Activated T-cell treated with anti-CD3 and anti-CD28 coated beads, Interleukin-2, amount 50 U/mL, for 1 hour (primary cell): ENCODE data around the gene SLC2A14.
"Not testable (repeated sequence)": the region's sequence is repeated elsewhere in the genome, so short reads cannot be mapped to it uniquely, and the experiment has no call there.

Source experiments
- DNase-seq: peaks from one replicate; pipeline ENCODE4 v3.0.0-alpha.2; 2020

Gene SLC2A14

GRCh38 chr12:7872566-7873319, at the start of gene SLC2A14:
SLC2A14 (minus strand) TSS chr12:7872915; CDS start chr12:7869880, 3,035 bp downstream.
- no peak for DNase-seq

GRCh38 chr12:7921181-7921580, 48.5 kb upstream of the SLC2A14 start:
- DNase-seq, result not testable (repeated sequence)

GRCh38 chr12:7918268-7918590, 45.5 kb upstream of the SLC2A14 start:
- not testable (repeated sequence) for DNase-seq

DNA sequence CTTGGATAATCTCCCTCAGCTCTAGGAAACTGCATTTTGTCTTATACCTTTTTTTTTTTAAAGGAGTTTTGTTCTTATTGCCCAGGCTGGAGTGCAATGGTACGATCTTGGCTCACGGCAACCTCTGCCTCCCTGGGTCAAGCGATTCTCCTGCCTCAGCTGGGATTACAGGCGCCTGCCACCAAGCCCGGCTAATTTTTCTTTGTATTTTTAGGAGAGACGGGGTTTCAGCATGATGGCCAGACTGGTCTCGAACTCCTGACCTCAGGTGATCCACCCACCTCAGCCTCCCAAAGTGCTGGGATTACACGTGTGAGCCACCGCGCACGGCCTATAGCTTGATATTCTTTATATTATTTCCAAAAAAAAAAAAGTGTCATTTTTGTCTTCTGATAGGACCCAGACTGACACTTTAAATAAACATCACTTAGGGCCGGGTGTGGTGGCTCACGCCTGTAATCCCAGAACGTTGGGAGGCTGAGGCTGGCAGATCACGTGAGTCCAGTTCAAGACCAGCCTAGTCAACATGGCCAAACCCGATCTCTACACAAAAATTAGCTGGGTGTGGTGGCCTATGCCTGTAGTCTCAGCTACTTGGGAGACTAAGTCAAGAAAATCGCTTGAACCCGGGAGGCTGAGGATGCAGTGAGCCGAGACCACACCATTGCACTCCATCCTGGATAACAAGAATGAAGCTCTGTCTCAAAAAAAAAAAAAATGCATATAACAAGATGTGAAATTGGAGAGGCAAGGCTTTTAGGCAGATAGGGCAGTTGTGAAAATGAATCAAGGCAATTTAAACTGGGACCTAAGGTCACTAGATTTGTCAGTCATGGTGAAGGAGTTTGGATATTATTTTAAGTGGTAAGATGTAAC, 44.9 kb upstream of the SLC2A14 start:
- DNase-seq, result no peak

- DNase-seq, result no peak
Observed at GRCh38 chr12:7916936-7917335, 44.2 kb upstream of the SLC2A14 start.

GRCh38 chr12:7915661-7916403, 43.1 kb upstream of the SLC2A14 start:
- DNase-seq, result no peak

- not testable (repeated sequence) for DNase-seq
Observed at GRCh38 chr12:7910106-7910505, 37.4 kb upstream of the SLC2A14 start.

DNA sequence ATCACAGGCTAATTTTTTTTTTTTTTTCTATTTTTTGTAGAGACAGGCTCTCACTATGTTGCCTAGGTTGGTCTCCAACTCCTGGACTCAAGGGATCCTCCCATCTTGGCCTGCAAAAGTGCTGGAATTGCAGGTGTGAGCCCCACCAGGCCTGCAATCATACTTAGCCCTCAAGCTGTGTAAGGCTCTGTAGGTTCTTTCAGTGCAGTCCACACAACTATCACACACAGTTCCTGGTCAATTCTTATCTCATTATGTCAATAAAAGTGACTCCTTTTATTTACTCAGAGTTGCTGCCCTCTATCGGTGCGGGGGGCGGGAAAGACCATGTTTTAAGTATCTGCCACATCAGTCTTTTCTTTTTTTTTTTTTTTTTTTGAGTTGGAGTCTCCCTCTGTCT, 34.3 kb upstream of the SLC2A14 start:
- no peak for DNase-seq

DNA sequence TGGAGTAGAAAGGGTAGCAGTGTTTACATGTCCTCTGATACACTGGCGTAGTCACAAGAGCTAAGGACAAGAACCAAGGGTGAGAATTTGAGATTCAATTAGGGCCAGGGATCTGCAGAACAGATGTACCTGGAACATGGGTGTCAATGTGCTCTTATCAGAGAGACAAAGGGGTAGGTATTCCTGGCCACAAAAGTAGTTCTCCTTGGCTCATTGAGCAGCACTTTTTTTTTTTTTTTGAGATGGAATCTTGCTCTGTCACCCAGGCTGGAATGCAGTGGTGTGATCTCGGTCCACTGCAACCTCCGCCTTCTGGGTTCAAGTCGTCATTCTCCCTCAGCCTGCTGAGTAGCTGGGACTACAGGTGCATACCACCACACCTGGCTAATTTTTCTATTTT, 33.6 kb upstream of the SLC2A14 start:
- DNase-seq, result not testable (repeated sequence)

GRCh38 chr12:7905600-7906125, 32.9 kb upstream of the SLC2A14 start:
- DNase-seq, result not testable (repeated sequence)

GRCh38 chr12:7905071-7905470, 32.4 kb upstream of the SLC2A14 start:
- DNase-seq, result no peak

DNA sequence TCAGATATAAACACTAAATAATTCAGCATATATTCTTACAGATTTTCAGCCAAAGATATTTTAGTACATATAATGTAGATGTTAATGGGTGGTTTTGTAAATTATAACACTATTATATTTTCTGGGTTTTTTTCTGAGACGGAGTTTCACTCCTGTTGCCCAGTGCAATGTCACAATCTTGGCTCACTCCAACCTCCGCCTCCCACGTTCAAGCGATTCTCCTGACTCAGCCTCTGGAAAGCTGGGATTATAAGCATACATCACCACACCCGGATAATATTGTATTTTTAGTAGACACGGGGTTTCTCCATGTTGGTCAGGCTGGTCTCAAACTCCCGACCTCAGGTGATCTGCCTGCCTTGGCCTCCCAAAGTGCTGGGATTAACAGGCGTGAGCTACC, 29.7 kb upstream of the SLC2A14 start:
- DNase-seq, result not testable (repeated sequence)

- no peak for DNase-seq
Observed at GRCh38 chr12:7899755-7900154, 27.0 kb upstream of the SLC2A14 start.

- DNase-seq, result not testable (repeated sequence)
Observed at GRCh38 chr12:7896726-7897125, 24.0 kb upstream of the SLC2A14 start.

DNA sequence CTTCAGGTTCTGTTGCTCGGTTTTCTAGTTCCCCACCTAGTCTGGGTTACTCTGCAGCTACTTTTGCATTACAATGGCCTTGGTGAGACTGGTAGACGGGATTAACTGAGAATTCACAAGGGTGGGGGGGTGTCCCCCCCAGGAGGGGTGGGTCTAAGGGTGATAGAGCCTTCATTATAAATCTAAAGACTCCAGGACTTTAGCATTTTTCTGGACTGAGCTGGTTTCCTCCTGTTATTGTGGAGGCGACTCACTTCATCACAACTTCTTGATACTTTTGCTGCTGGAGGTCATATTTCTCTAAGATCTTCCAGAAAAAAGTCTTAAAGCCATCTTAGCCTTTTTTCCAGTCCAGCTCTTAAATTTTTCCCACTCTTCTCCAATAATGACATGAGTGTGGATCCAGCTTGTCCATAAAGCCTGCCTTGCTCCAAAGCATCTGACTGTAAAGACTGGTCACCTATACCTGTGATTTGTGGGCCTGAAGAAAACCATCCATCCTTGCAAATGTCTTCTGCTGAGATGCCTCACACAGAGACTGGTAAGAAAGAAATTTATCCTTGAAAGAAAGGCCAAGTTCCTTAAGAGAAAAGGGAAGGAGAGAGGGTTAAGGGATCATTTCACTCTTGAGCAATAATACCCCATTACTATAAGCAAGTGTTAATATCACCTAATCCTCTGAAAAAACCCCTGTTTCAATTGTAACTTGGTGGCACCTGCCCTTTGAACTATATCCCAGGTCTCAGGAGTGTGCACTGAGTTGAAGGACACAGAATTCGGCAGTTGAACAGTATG, 19.7 kb upstream of the SLC2A14 start:
- DNase-seq, result no peak

- no peak for DNase-seq
Observed at GRCh38 chr12:7884689-7885088, 12.0 kb upstream of the SLC2A14 start.

GRCh38 chr12:7881736-7882120, 9.0 kb upstream of the SLC2A14 start:
- DNase-seq, result not testable (repeated sequence)

DNA sequence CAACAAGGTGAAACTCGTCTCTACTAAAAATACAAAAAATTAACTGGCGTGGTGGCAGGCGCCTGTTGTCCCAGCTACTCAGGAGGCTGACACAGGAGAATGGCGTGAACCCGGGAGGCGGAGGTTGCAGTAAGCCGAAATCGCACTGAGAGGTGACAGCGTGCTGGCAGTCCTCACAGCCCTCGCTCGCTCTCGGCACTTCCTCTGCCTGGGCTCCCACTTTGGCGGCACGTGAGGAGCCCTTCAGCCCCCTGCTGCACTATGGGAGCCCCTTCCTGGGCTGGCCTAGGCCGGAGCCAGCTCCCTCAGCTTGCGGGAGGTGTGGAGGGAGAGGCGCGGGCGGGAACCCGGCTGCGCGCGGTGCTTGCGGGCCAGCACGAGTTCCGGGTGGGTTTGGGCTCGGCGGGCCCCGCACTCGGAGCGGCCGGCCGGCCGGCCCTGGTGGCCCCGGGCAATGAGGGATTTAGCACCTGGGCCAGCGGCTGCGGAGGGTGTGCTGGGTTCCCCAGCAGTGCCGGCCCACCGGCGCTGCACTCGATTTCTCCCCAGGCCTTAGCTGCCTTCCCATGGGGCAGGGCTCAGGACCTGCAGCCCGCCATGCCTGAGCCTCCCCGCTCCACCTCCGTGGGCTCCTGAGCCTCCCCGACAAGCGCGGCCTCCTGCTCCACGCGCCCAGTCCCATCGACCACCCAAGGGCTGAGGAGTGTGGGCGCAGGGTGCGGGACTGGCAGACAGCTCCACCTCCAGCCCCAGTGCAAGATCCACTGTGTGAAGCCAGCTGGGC, 8.4 kb upstream of the SLC2A14 start:
- DNase-seq, result not testable (repeated sequence)

DNA sequence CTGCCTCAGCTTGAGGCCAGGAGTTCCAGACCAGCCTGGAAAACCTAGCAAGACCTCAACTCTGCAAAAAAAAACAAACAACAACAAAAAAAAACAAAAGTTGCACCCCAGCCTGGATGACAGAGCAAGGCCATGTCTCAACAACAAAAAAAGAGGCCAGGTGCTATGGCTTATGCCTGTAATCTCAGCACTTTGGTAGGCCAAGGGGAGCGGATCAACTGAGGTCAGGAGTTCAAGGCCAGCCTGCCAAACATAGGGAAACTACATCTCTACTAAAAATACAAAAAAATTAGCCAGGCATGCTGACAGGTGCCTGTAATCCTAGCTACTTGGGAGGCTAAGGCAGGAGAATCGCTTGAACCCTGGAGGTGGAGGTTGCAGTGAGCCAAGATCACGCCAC, 6.5 kb upstream of the SLC2A14 start:
- DNase-seq, result no peak

- no peak for DNase-seq
Observed at GRCh38 chr12:7877420-7877819, 4.7 kb upstream of the SLC2A14 start.

- no peak for DNase-seq
Observed at GRCh38 chr12:7870335-7870734, 2.4 kb downstream of the SLC2A14 start.
